Loucy (cell line): ENCODE measurements around the gene CDH24.

ENCODE experiments used
- H2AFZ ChIP-seq: fragments of 200-600 bp; sonication (generic); 2 replicates; pipeline ENCODE4 v1.6.0; 2016; ENCODE audit warnings: antibody characterized with exemption, mild to moderate bottlenecking, low read length, moderate library complexity
- H3F3A ChIP-seq: fragments of 200-600 bp; 2 replicates; pipeline ENCODE4 v1.6.0; 2016; ENCODE audit warnings: antibody characterized with exemption, low read depth, mild to moderate bottlenecking
- H3K27me3 ChIP-seq: fragments of 200-600 bp; sonication (generic); 2 replicates; pipeline ENCODE4 v1.6.1; 2014; ENCODE audit warnings: low read length, mild to moderate bottlenecking; ENCODE audit not compliant: insufficient read depth, poor library complexity, severe bottlenecking
- H3K36me3 ChIP-seq: fragments of 200-600 bp; sonication (generic); 2 replicates; pipeline ENCODE4 v1.6.1; 2016; ENCODE audit warnings: low read length; ENCODE audit not compliant: insufficient read depth
- H3K4me1 ChIP-seq: fragments of 200-600 bp; sonication (generic); 2 replicates; pipeline ENCODE4 v1.5.1; 2014; ENCODE audit warnings: low read length, mild to moderate bottlenecking; ENCODE audit not compliant: insufficient read depth, poor library complexity, severe bottlenecking
- H3K4me2 ChIP-seq: fragments of 200-600 bp; sonication (generic); 2 replicates; pipeline ENCODE4 v1.6.0; 2014; ENCODE audit warnings: antibody characterized with exemption, low read length, low read depth, mild to moderate bottlenecking; ENCODE audit not compliant: poor library complexity, severe bottlenecking
- H3K4me3 ChIP-seq: fragments of 200-600 bp; sonication (generic); 2 replicates; pipeline ENCODE4 v1.5.1; 2014; ENCODE audit warnings: low read length, mild to moderate bottlenecking, mixed read lengths; ENCODE audit not compliant: poor library complexity, severe bottlenecking
- H3K79me2 ChIP-seq: fragments of 200-600 bp; sonication (generic); 2 replicates; pipeline ENCODE4 v1.6.1; 2014; ENCODE audit warnings: low read length; ENCODE audit not compliant: insufficient read depth
- H3K9ac ChIP-seq: fragments of 200-600 bp; sonication (generic); 2 replicates; pipeline ENCODE4 v1.6.0; 2014; ENCODE audit warnings: mild to moderate bottlenecking, low read depth, low read length, moderate library complexity; ENCODE audit not compliant: poor library complexity, severe bottlenecking
- H3K9me2 ChIP-seq: fragments of 200-600 bp; sonication (generic); replicated peaks from 2 replicates; pipeline ENCODE4 v1.6.1; 2016; ENCODE audit warnings: low read depth, low read length, mixed read lengths
- H3K9me3 ChIP-seq: fragments of 200-600 bp; sonication (generic); 2 replicates; pipeline ENCODE4 v1.6.1; 2014; ENCODE audit warnings: mild to moderate bottlenecking, antibody characterized with exemption, low read length, low read depth; ENCODE audit not compliant: insufficient read depth
- H4K20me1 ChIP-seq: fragments of 200-600 bp; sonication (generic); 2 replicates; pipeline ENCODE4 v1.6.0; 2014; ENCODE audit warnings: antibody characterized with exemption, low read length, mild to moderate bottlenecking; ENCODE audit not compliant: insufficient read depth, poor library complexity, severe bottlenecking
- CTCF ChIP-seq: fragments of 200-600 bp; sonication (generic); conservative IDR thresholded peaks from 2 replicates; pipeline ENCODE4 v1.5.1; 2014; ENCODE audit warnings: mild to moderate bottlenecking, antibody characterized with exemption, low read length
- EZH2phosphoT487 ChIP-seq: fragments of 200-600 bp; IDR thresholded peaks from 2 replicates; pipeline ENCODE4 v1.6.1; 2018; ENCODE audit warnings: antibody characterized with exemption, mild to moderate bottlenecking, moderate library complexity, borderline replicate concordance

CDH24 gene

GRCh38 chr14:23062002-23062401 lies 4.7 kb upstream of the CDH24 start:
- no peak overlapping the region for H3K4me2 ChIP-seq
- H4K20me1 ChIP-seq, result peaks cover 16% of the 10 kb centered on the region
- peaks cover 5% of the 10 kb centered on the region for H3K4me1 ChIP-seq
- no peaks in the 10 kb centered on the region for H3K9me2 ChIP-seq
- H3K79me2 ChIP-seq, result peaks cover 15% of the 10 kb centered on the region; the same call in 1 of the 2 replicates
- no peaks in the 10 kb centered on the region for H3F3A ChIP-seq
- no peaks in the 10 kb centered on the region for H3K27me3 ChIP-seq
- H2AFZ ChIP-seq, result no peak overlapping the region
- peaks cover 74% of the 10 kb centered on the region; the same call in 1 of the 2 replicates for H3K36me3 ChIP-seq
- no peaks in the 10 kb centered on the region for H3K9me3 ChIP-seq
- H3K9ac ChIP-seq, result no peak overlapping the region
- no peak for TF ChIP-seq EZH2phosphoT487
- TF ChIP-seq CTCF, result no peak
- no peak overlapping the region for H3K4me3 ChIP-seq

GRCh38 chr14:23060536-23061260 lies 3.4 kb upstream of the CDH24 start:
- Histone ChIP-seq H2AFZ (no peak overlapping the region), H3K9me3 (no peaks in the 10 kb centered on the region), H3K79me2 (peaks cover 3% of the 10 kb centered on the region; the same call in 1 of the 2 replicates), H3F3A (no peaks in the 10 kb centered on the region), H3K9me2 (no peaks in the 10 kb centered on the region), H3K4me1 (peaks cover 13% of the 10 kb centered on the region), H3K9ac (no peak overlapping the region), H4K20me1 (peaks cover 4% of the 10 kb centered on the region), H3K27me3 (no peaks in the 10 kb centered on the region), H3K36me3 (peaks cover 62% of the 10 kb centered on the region; the same call in 1 of the 2 replicates), H3K4me2 (no peak overlapping the region), H3K4me3 (no peak overlapping the region)
- TF ChIP-seq CTCF (no peak), EZH2phosphoT487 (no peak)

- no peaks in the 10 kb centered on the region for H4K20me1 ChIP-seq
- no peak overlapping the region for H2AFZ ChIP-seq
- no peak for TF ChIP-seq CTCF
- no peak for TF ChIP-seq EZH2phosphoT487
- no peaks in the 10 kb centered on the region for H3K79me2 ChIP-seq
- H3K9ac ChIP-seq, result no peak overlapping the region
- H3K4me1 ChIP-seq, result peaks cover 13% of the 10 kb centered on the region
- H3K4me3 ChIP-seq, result no peak overlapping the region
- H3F3A ChIP-seq, result no peaks in the 10 kb centered on the region
- H3K36me3 ChIP-seq, result peaks cover 46% of the 10 kb centered on the region; the same call in 1 of the 2 replicates
- no peaks in the 10 kb centered on the region for H3K27me3 ChIP-seq
- no peaks in the 10 kb centered on the region for H3K9me3 ChIP-seq
- no peaks in the 10 kb centered on the region for H3K9me2 ChIP-seq
- H3K4me2 ChIP-seq, result no peak overlapping the region
Measured at GRCh38 chr14:23058654-23059504, 1.6 kb upstream of the CDH24 start.
